ENCODE data around the gene ZNF143.

DNA sequence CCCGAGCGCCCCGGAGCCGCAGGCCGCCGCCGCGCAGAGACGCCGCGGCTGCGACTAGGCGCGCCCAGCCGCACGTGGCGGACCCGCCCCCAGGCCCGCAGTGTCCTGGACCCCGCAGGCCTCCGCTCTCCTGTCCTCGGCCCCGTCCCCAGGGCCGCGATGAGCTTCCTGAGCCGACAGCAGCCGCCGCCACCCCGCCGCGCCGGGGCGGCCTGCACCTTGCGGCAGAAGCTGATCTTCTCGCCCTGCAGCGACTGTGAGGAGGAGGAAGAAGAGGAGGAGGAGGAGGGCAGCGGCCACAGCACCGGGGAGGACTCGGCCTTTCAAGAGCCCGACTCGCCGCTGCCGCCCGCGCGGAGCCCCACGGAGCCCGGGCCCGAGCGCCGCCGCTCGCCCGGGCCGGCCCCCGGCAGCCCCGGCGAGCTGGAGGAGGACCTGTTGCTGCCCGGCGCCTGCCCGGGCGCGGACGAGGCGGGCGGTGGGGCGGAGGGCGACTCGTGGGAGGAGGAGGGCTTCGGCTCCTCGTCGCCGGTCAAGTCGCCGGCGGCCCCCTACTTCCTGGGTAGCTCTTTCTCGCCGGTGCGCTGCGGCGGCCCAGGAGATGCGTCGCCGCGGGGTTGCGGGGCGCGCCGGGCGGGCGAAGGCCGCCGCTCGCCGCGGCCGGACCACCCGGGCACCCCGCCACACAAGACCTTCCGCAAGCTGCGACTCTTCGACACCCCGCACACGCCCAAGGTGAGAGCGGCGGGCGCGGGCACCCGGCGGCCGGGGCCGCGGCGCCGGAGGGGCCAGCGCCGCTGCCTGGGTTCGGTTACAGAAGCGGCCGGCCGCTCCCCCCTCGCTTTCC is 113.2 kb downstream of the ZNF143 start:
- TF ChIP-seq BHLHE40 (IDR thresholded peaks at IDR 0.05; ENCODE audit: borderline replicate concordance) (no peak), SUZ12 (IDR thresholded peaks at IDR 0.05) (no peak), NFRKB (IDR thresholded peaks at IDR 0.05) (no peak), ARNT (IDR thresholded peaks at IDR 0.05) (no peak), FOXA1 (IDR thresholded peaks at IDR 0.05) (no peak), HDGF (IDR thresholded peaks at IDR 0.05; ENCODE audit: borderline replicate concordance) (no peak)
- TF ChIP-seq, protein P1, sequence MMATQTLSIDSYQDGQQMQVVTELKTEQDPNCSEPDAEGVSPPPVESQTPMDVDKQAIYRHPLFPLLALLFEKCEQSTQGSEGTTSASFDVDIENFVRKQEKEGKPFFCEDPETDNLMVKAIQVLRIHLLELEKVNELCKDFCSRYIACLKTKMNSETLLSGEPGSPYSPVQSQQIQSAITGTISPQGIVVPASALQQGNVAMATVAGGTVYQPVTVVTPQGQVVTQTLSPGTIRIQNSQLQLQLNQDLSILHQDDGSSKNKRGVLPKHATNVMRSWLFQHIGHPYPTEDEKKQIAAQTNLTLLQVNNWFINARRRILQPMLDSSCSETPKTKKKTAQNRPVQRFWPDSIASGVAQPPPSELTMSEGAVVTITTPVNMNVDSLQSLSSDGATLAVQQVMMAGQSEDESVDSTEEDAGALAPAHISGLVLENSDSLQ (IDR thresholded peaks at IDR 0.05): no peak
